Measurements from ENCODE around the gene KAZN. TPM values are rescaled to one million over a fixed set of nuclear protein-coding genes. Genes with fewer than 3 reads are reported as not detected.

Gene KAZN
- total RNA-seq, 4 donors from 2014 or later, result 0.77 to 12.3 (median 4.9) TPM

DNA sequence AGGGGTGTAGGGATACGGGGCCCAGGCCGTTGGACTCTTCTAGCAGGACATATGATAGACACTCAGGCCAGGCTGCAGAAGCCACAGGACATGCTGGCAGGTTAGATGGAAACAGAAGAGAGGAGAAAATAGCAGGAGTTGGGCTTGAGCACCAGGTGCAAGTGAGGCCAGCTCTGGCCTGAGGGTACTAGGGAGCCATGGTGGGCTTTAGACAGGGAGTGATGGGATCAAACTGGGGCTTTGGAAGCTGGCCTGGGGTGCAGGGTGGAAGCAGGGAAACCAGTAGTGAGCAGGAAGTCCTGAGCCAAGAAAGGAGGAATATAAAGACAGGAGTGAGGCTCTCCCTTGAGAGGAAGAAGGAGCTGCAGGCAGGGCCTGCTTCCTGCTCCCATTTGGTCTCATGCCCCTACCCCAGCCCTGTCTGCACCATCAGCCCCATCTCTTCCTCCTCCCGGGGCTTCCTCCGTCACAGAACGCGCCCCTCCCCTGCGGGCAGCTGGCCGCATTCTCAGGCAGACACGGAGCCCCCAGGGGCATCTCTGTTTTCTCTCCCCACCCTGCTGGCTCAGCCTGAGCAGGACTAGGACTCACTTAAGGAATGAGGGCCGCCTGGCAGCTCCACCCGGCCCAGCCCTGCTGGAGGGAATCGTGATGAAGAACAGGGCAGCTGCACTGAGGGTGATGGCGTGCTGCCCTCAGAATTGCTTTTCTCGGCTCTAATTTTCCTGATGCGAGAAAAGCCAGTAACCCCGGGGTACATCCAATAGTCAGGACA is 389.5 kb downstream of the KAZN start:
- TF ChIP-seq, protein P1, sequence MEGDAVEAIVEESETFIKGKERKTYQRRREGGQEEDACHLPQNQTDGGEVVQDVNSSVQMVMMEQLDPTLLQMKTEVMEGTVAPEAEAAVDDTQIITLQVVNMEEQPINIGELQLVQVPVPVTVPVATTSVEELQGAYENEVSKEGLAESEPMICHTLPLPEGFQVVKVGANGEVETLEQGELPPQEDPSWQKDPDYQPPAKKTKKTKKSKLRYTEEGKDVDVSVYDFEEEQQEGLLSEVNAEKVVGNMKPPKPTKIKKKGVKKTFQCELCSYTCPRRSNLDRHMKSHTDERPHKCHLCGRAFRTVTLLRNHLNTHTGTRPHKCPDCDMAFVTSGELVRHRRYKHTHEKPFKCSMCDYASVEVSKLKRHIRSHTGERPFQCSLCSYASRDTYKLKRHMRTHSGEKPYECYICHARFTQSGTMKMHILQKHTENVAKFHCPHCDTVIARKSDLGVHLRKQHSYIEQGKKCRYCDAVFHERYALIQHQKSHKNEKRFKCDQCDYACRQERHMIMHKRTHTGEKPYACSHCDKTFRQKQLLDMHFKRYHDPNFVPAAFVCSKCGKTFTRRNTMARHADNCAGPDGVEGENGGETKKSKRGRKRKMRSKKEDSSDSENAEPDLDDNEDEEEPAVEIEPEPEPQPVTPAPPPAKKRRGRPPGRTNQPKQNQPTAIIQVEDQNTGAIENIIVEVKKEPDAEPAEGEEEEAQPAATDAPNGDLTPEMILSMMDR (IDR thresholded peaks at IDR 0.05), result no peak
- TF ChIP-seq POLR2A (IDR thresholded peaks at IDR 0.05), result no peak
- no peaks in the 10 kb centered on the region for H3K4me1 ChIP-seq
- H3K9me3 ChIP-seq, result no peaks in the 10 kb centered on the region
- DNase-seq, result peak in 1 of 2 donors; percentile 27
- intact Hi-C loops (cut with DNase I; ENCODE audit: low total_unique reads), result no loop called here
- no peak overlapping the region for H3K4me3 ChIP-seq
- H3K27ac ChIP-seq, result no peak overlapping the region
- no peaks in the 10 kb centered on the region for H3K36me3 ChIP-seq
- no peaks in the 10 kb centered on the region for H3K27me3 ChIP-seq

DNA sequence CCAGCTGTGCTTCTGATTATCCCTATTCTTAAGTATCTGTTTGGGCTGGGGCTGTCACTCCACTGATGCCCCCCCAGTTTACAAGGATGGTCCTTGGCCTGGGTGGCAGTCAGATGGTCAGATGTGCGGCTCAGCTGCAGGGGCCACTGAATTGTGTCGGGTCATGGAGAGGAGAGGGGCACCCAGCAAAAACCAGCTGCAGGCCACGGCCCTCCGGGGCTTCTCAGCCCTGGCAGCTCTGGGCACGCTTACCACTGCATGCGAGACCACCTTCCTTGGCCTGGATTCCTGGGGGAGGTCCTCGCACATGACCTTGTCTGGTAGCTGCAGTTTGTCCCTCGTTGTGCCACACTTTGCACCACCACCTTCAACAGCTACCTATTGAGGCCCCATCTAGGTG is 390.2 kb downstream of the KAZN start:
- H3K4me1 ChIP-seq, result no peaks in the 10 kb centered on the region
- H3K27me3 ChIP-seq, result no peaks in the 10 kb centered on the region
- TF ChIP-seq, protein P1 (IDR thresholded peaks at IDR 0.05), result no peak
- no peak for TF ChIP-seq POLR2A (IDR thresholded peaks at IDR 0.05)
- intact Hi-C loops (cut with DNase I; ENCODE audit: low total_unique reads), result no loop called here
- H3K4me3 ChIP-seq, result no peak overlapping the region
- no peaks in the 10 kb centered on the region for H3K9me3 ChIP-seq
- DNase-seq, result no peak
- H3K27ac ChIP-seq, result no peak overlapping the region
- H3K36me3 ChIP-seq, result no peaks in the 10 kb centered on the region

DNA sequence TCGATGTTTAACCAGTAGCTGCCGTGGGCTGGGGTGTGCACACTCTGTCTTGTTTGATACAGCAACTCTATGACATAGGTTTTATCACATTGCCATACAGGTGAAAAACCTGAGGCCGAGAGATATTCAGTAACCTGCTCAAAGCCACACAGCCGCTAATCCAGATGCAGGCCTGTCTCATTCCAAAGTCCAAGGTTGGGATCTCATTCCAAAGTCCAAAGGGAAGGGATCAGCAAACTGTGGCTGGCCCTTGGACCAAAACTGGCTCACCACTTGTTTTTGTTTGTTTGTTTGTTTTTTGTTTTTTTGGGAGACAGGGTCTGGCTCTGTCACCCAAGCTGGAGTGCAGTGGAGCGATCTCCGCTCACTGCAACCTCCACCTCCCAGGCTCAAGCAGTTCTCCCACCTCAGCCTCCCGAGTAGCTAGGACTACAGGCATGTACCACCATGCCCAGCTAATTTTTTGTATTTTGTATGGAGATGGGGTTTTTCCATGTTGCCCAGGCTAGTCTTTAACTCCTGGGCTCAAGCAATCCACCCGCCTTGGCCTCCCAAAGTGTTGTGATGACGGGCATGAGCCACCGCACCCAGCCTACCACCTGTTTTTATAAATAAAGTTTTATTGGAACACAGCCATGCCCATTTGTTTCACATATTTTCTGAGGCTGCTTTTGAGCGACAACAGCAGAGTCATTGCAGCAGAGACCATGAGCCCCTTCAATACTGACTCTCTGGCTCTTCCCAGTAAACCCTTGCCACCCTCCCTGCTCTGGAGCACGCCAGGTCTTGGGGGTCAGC is 391.6 kb downstream of the KAZN start:
- no peaks in the 10 kb centered on the region for H3K4me1 ChIP-seq
- H3K36me3 ChIP-seq, result no peaks in the 10 kb centered on the region
- DNase-seq, result no peak
- intact Hi-C loops (cut with DNase I; ENCODE audit: low total_unique reads), result no loop called here
- H3K9me3 ChIP-seq, result no peaks in the 10 kb centered on the region
- no peak overlapping the region for H3K4me3 ChIP-seq
- TF ChIP-seq, protein P1 (IDR thresholded peaks at IDR 0.05), result no peak
- TF ChIP-seq POLR2A (IDR thresholded peaks at IDR 0.05), result no peak
- no peak overlapping the region for H3K27ac ChIP-seq
- no peaks in the 10 kb centered on the region for H3K27me3 ChIP-seq

DNA sequence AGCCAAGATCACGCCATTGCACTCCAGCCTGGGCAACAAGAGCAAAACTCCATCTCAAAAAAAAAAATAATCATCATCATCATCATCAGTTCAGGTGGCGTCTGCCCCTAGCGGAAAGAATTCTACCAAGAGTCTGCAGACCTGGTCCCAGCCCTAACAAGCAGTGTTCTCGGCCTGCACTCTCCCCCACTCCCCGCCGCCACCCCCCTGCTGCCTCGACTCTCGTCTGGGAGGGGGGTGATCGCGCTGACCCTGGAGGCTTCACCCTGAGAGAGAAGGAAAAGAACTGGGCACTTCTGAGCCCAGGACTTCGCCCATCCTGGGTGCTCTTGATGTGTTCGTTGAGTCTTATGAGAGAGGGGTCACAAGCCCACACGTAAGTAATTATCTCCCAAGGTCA is 394.9 kb downstream of the KAZN start:
- intact Hi-C loops (cut with DNase I; ENCODE audit: low total_unique reads), result no loop called here
- H3K36me3 ChIP-seq, result no peaks in the 10 kb centered on the region
- H3K27me3 ChIP-seq, result no peaks in the 10 kb centered on the region
- no peak for DNase-seq
- no peaks in the 10 kb centered on the region for H3K4me1 ChIP-seq
- TF ChIP-seq, protein P1 (IDR thresholded peaks at IDR 0.05), result no peak
- no peak for TF ChIP-seq POLR2A (IDR thresholded peaks at IDR 0.05)
- no peak overlapping the region for H3K4me3 ChIP-seq
- no peak overlapping the region for H3K27ac ChIP-seq
- H3K9me3 ChIP-seq, result no peaks in the 10 kb centered on the region

DNA sequence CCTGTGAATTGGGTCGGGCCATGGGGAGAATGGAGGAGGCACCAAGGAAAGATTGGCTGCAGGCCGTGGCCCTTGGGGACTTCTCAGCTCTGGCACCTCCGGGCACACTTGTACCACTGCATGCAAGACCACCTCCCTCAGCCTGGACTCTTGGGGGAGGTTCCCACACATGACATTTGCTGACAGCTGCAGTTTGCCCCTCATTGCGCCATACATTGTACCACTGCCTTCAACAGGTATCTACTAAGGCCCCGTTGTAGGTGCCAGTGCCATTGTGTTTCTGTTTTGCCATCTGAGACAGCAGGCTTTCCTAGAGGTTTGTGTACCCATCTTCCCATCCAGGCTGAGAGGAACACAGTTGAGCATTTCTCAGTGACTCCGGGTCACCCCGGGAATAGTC is 395.7 kb downstream of the KAZN start:
- no peaks in the 10 kb centered on the region for H3K4me1 ChIP-seq
- no peak overlapping the region for H3K27ac ChIP-seq
- intact Hi-C loops (cut with DNase I; ENCODE audit: low total_unique reads), result no loop called here
- no peak for DNase-seq
- H3K27me3 ChIP-seq, result no peaks in the 10 kb centered on the region
- H3K4me3 ChIP-seq, result no peak overlapping the region
- H3K36me3 ChIP-seq, result no peaks in the 10 kb centered on the region
- TF ChIP-seq POLR2A (IDR thresholded peaks at IDR 0.05), result no peak
- TF ChIP-seq, protein P1 (IDR thresholded peaks at IDR 0.05), result no peak
- no peaks in the 10 kb centered on the region for H3K9me3 ChIP-seq
